ENCODE results near the gene CPA4.

Gene CPA4

DNA sequence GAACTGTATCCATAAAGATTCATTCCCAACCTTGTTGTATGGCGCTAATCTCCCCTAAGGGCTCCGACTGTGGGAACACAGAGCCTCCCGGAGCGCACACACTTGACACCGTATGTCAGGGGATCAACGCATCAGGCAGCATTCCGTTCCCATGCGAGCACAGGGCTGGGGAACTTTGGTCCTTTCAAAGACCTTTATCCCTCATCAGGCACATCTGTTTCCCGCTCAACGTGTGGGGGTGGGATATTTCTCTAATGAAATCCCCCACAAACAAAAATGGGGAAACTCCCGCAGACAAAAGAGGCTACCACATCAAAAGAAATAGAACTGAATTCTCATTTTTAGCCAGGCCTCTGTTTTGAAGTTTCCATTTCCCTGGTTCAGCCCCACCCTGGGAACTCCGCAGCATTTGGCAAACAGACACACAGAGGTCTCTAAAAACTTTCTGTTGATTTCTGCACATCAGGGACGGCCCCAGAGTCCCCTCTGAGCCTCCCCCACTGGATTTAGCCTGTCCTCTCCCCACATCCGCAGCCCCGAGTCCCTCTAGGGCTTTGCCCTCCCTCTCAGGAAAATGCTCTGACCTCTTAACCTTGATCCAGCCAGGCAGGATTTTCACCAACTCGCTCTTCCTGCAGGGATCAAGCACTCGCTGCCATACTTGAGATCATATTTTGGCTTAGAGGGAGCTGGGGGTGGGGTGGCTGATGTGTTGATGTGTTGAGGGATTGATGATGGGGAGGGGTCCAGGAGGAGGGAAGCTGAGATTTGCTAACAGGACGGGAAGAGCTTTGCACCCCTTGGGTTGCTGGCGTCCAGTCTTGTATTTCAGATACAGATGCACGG is 58.2 kb downstream of the CPA4 start:
- no peak overlapping the region for H3K27ac ChIP-seq (ENCODE audit: low read depth, low read length)
- H3K9me3 ChIP-seq (ENCODE audit: low read length): no peaks in the 10 kb centered on the region
- no peaks in the 10 kb centered on the region for H3K27me3 ChIP-seq (ENCODE audit: control insufficient read depth in 1 of 2, insufficient read depth in 2 of 2, low read length in 2 of 2)
- peaks cover 3% of the 10 kb centered on the region for H3K4me1 ChIP-seq (ENCODE audit: insufficient read depth, low read length)
- H3K36me3 ChIP-seq (ENCODE audit: insufficient read depth, low read length): no peaks in the 10 kb centered on the region
- no peak overlapping the region for H3K9ac ChIP-seq (ENCODE audit: low read length)
- no peak overlapping the region for H3K4me3 ChIP-seq (ENCODE audit: low read depth in 1 of 2, low read length in 2 of 2)

GRCh38 chr7:130351791-130352090 is 58.8 kb downstream of the CPA4 start:
- H3K9me3 ChIP-seq (ENCODE audit: low read length): no peaks in the 10 kb centered on the region
- H3K4me1 ChIP-seq (ENCODE audit: insufficient read depth, low read length): peaks cover 9% of the 10 kb centered on the region
- H3K27me3 ChIP-seq (ENCODE audit: control insufficient read depth in 1 of 2, insufficient read depth in 2 of 2, low read length in 2 of 2): no peaks in the 10 kb centered on the region
- H3K27ac ChIP-seq (ENCODE audit: low read depth, low read length): no peak overlapping the region
- H3K9ac ChIP-seq (ENCODE audit: low read length): no peak overlapping the region
- H3K4me3 ChIP-seq (ENCODE audit: low read depth in 1 of 2, low read length in 2 of 2): no peak overlapping the region
- no peaks in the 10 kb centered on the region for H3K36me3 ChIP-seq (ENCODE audit: insufficient read depth, low read length)

- Histone ChIP-seq H3K4me1 (ENCODE audit: insufficient read depth, low read length) (peaks cover 13% of the 10 kb centered on the region), H3K4me3 (ENCODE audit: low read depth in 1 of 2, low read length in 2 of 2) (no peak overlapping the region), H3K27me3 (ENCODE audit: control insufficient read depth in 1 of 2, insufficient read depth in 2 of 2, low read length in 2 of 2) (no peaks in the 10 kb centered on the region), H3K27ac (ENCODE audit: low read depth, low read length) (no peak overlapping the region), H3K9ac (ENCODE audit: low read length) (no peak overlapping the region), H3K9me3 (ENCODE audit: low read length) (no peaks in the 10 kb centered on the region), H3K36me3 (ENCODE audit: insufficient read depth, low read length) (no peaks in the 10 kb centered on the region)
Measured at GRCh38 chr7:130352194-130353074, 59.5 kb downstream of the CPA4 start.

- H3K9ac ChIP-seq (ENCODE audit: low read length): no peak overlapping the region
- H3K36me3 ChIP-seq (ENCODE audit: insufficient read depth, low read length): no peaks in the 10 kb centered on the region
- H3K4me3 ChIP-seq (ENCODE audit: low read depth in 1 of 2, low read length in 2 of 2): no peak overlapping the region
- no peaks in the 10 kb centered on the region for H3K9me3 ChIP-seq (ENCODE audit: low read length)
- H3K27ac ChIP-seq (ENCODE audit: low read depth, low read length): no peak overlapping the region
- H3K4me1 ChIP-seq (ENCODE audit: insufficient read depth, low read length): peaks cover 13% of the 10 kb centered on the region
- H3K27me3 ChIP-seq (ENCODE audit: control insufficient read depth in 1 of 2, insufficient read depth in 2 of 2, low read length in 2 of 2): no peaks in the 10 kb centered on the region
Measured at GRCh38 chr7:130353196-130353595, 60.2 kb downstream of the CPA4 start.

DNA sequence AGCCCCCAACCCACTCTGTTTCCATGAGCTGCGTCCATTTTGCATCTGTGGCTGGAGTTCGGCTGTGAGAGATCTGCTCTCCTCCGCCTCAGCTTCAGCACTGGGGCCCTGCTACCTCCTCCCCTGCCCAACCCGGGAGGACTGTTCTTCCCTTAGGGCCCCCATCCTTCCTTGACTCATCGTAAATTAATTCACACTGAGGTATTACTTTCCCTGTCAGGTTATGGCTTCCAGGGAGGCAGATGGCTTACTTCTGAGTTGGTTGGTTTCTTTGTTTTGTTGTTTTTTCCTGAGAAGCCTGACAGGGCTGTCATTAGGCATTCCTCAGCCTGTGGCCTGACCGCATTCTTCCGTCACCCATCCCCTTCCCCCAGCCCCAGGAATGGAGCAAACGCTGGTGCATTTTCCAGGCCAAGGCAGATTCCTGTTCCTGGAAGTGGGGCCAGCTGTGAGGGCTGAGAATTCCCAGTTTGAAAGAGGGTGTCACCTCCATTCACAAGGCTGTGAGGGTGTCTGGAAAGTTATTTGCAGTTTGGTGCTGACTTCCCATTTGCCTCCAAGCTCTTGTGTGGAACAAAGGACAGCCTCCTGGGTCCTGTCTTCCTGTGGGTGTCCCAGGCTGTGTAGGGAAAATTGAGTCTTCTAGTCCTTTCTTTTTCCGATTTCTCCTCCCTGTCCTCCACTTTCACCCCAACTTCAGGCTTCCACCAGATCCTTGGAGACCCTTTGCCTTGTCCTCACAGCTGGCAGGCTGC is 63.3 kb downstream of the CPA4 start:
- Histone ChIP-seq H3K9ac (ENCODE audit: low read length) (no peak overlapping the region), H3K36me3 (ENCODE audit: insufficient read depth, low read length) (no peaks in the 10 kb centered on the region)

DNA sequence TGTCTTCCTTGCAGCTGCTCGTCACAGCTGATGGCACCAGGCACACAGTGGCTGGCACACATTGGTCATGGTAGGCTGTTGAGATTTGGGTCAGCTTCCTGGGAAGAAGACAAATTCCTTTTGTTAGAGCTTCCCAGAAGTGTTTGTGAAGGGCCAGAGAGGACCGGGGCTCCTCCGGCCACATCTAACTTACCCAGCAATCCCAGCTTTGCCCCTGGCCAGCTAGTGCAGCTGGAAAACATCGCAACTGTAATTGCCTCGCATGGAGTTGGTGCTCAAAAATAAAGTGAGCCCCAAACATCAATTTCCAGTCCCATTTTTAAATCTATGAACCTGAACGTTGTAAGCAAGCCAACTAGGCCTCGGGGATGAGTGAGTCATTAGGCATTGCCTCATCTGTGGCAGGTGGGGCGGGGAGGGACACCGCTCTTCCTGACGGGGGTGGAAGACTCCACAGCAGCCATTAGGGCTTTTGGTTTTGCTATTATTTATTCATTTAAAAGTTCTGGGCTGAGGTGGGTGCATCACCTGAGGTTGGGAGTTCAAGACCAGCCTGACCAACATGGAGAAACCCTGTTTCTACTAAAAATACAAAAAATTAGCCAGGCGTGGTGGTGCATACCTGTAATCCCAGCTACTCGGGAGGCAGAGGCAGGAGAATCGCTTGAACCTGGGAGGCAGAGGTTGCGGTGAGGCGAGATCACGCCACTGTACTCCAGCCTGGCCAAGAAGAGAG is 64.1 kb downstream of the CPA4 start:
- Histone ChIP-seq H3K4me3 (ENCODE audit: low read depth in 1 of 2, low read length in 2 of 2) (peak overlapping the region in 1 of 2 donors; percentile 24), H3K9me3 (ENCODE audit: low read length) (no peaks in the 10 kb centered on the region), H3K4me1 (ENCODE audit: insufficient read depth, low read length) (peaks cover 13% of the 10 kb centered on the region), H3K36me3 (ENCODE audit: insufficient read depth, low read length) (no peaks in the 10 kb centered on the region), H3K27ac (ENCODE audit: low read depth, low read length) (peak overlapping the region; percentile 55), H3K9ac (ENCODE audit: low read length) (no peak overlapping the region), H3K27me3 (ENCODE audit: control insufficient read depth in 1 of 2, insufficient read depth in 2 of 2, low read length in 2 of 2) (no peaks in the 10 kb centered on the region)

More for the DNA sequence above, 63.3 kb downstream of the CPA4 start:
- Histone ChIP-seq H3K4me1 (ENCODE audit: insufficient read depth, low read length) (peaks cover 13% of the 10 kb centered on the region), H3K4me3 (ENCODE audit: low read depth in 1 of 2, low read length in 2 of 2) (peak overlapping the region in 1 of 2 donors; percentile 24), H3K9me3 (ENCODE audit: low read length) (no peaks in the 10 kb centered on the region), H3K27ac (ENCODE audit: low read depth, low read length) (peak overlapping the region; percentile 57), H3K27me3 (ENCODE audit: control insufficient read depth in 1 of 2, insufficient read depth in 2 of 2, low read length in 2 of 2) (no peaks in the 10 kb centered on the region)

DNA sequence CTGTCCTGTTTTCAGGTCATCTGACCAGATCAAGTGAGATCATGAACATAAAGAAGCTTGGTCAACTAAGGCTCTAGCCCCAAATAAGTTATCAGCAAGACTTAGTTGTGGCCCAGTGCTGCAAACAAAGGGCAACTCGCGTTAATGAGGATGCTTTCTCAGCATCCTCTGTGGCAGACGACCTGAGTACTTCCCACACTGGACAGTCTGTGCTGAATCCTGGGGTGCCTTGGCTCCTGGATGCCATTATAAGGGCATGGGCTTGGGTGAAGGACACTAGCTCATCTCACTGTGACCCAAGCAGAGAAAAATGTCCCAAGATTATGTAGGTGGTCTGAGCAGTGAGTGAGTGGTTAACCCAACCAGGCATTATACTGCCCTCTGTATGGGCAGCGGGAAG is 65.5 kb downstream of the CPA4 start:
- Histone ChIP-seq H3K9ac (ENCODE audit: low read length) (no peak overlapping the region), H3K9me3 (ENCODE audit: low read length) (no peaks in the 10 kb centered on the region), H3K36me3 (ENCODE audit: insufficient read depth, low read length) (no peaks in the 10 kb centered on the region), H3K27ac (ENCODE audit: low read depth, low read length) (no peak overlapping the region), H3K27me3 (ENCODE audit: control insufficient read depth in 1 of 2, insufficient read depth in 2 of 2, low read length in 2 of 2) (no peaks in the 10 kb centered on the region), H3K4me3 (ENCODE audit: low read depth in 1 of 2, low read length in 2 of 2) (no peak overlapping the region), H3K4me1 (ENCODE audit: insufficient read depth, low read length) (peaks cover 13% of the 10 kb centered on the region)

DNA sequence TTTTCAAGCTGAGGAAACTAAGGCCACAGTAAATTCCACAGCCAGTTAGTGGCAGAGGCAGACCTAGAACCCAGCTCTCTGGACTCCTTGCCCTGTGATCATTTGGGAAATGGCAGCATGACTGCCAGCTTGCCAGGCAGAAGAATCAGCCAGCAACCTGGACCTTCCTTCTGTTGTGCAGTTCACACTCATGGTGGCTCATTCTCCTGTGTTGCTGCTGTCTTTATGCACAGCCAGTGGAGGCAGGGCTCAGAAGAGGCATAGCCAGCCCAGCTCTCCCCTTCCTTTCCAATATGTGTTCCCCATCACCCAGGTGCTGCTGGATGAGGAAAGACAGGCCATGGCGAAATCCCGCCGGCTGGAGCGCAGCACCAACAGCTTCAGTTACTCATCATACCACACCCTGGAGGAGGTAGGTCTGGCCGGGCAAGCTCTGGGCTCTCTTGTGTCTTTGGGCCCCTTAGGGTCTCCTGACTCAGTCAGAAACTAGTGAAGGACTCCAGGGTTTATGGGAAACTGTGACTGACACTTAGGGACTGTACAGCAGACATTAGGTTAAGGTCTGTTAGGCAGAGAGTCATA is 66.4 kb downstream of the CPA4 start:
- Histone ChIP-seq H3K9ac (ENCODE audit: low read length) (no peak overlapping the region), H3K36me3 (ENCODE audit: insufficient read depth, low read length) (no peaks in the 10 kb centered on the region), H3K9me3 (ENCODE audit: low read length) (no peaks in the 10 kb centered on the region), H3K27ac (ENCODE audit: low read depth, low read length) (no peak overlapping the region), H3K4me3 (ENCODE audit: low read depth in 1 of 2, low read length in 2 of 2) (no peak overlapping the region), H3K4me1 (ENCODE audit: insufficient read depth, low read length) (peaks cover 13% of the 10 kb centered on the region), H3K27me3 (ENCODE audit: control insufficient read depth in 1 of 2, insufficient read depth in 2 of 2, low read length in 2 of 2) (no peaks in the 10 kb centered on the region)

- H3K4me3 ChIP-seq (ENCODE audit: low read depth in 1 of 2, low read length in 2 of 2): no peak overlapping the region
- no peak overlapping the region for H3K9ac ChIP-seq (ENCODE audit: low read length)
- no peaks in the 10 kb centered on the region for H3K36me3 ChIP-seq (ENCODE audit: insufficient read depth, low read length)
- H3K9me3 ChIP-seq (ENCODE audit: low read length): no peaks in the 10 kb centered on the region
- H3K27me3 ChIP-seq (ENCODE audit: control insufficient read depth in 1 of 2, insufficient read depth in 2 of 2, low read length in 2 of 2): no peaks in the 10 kb centered on the region
- H3K4me1 ChIP-seq (ENCODE audit: insufficient read depth, low read length): peaks cover 23% of the 10 kb centered on the region
- H3K27ac ChIP-seq (ENCODE audit: low read depth, low read length): no peak overlapping the region
Measured at GRCh38 chr7:130360518-130360917, 67.6 kb downstream of the CPA4 start.

DNA sequence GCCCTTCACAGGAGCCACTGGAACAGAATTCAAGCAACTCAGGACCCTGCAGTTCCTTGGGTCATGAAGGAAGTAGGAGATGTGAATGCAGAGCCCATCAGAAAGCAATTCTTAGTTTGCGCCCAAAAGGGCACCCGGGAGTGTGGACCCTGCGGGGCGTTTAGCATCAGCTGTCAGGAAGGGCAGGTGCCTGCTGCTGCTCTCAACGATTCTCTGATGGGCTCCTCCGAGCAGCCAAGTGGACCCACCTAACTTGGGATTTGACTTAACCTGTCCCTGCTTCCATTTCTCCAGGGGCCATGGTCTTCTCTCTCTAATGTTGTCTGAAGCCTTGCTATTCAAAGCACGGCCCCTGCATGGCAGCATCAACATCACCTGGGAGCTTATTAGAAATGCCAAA is 68.7 kb downstream of the CPA4 start:
- no peaks in the 10 kb centered on the region for H3K9me3 ChIP-seq (ENCODE audit: low read length)
- no peak overlapping the region for H3K9ac ChIP-seq (ENCODE audit: low read length)

More for the DNA sequence above, 68.7 kb downstream of the CPA4 start:
- Histone ChIP-seq H3K4me1 (ENCODE audit: insufficient read depth, low read length) (peaks cover 22% of the 10 kb centered on the region), H3K4me3 (ENCODE audit: low read depth in 1 of 2, low read length in 2 of 2) (no peak overlapping the region), H3K27ac (ENCODE audit: low read depth, low read length) (no peak overlapping the region), H3K36me3 (ENCODE audit: insufficient read depth, low read length) (no peaks in the 10 kb centered on the region), H3K27me3 (ENCODE audit: control insufficient read depth in 1 of 2, insufficient read depth in 2 of 2, low read length in 2 of 2) (no peaks in the 10 kb centered on the region)
